Erythroblast (primary cell): ENCODE measurements around the gene PARP3.

Experiments used
- GATA1 ChIP-seq: IDR thresholded peaks from 2 replicates; pipeline ENCODE4 v1.6.1; 2011; ENCODE audit warnings: low read depth, mild to moderate bottlenecking, control low read depth, low read length, moderate library complexity
- POLR2A ChIP-seq: IDR thresholded peaks from 2 replicates; pipeline ENCODE4 v1.6.1; 2011; ENCODE audit warnings: mild to moderate bottlenecking, low read length

DNA sequence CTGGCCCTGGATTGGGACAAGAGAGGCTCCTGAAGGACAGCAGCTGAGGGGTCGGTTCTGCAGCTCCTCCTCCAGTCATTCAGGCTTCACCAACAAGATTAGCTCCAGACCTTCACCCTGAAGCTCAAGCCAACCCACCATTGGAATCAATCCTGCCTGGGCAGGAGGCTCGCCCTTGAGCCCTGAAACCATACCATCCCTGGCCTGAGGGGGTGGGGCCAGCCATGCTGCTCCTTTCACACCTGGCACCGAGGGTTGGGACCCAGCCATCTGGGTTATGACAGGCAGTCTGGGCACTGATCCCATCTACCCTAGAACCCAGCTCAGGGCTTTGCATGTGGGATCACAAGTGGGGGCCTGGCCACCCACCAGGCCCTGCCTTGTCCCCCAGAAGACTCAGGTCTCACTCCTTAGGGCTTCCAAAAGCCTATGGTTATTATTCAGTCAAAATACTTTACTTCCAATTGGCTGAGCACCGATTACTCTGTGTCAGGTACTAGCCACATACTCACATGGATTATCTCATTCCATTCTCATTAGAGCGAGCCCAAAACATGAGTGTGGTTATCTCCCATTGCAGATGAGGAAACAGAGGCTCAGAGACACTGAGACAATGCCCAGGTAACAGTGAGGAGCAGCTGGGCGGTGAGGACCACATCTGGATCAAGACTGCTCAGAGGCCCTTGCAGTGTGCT is 28.6 kb downstream of the PARP3 start:
- TF ChIP-seq POLR2A (no peak), GATA1 (no peak)
